Cardiac fibroblast (primary cell): ENCODE results near the gene OTUD7B.

ENCODE experiments used
- DNase-seq, 2 donors: peaks; one replicate each; pipeline versions ENCODE4 v3.0.0 to v3.0.0-alpha.2; 2010; ENCODE audit warnings: low read depth in 2 of 2
- H3K4me3 ChIP-seq, 2 donors: replicated peaks in 1 of 2; 1 replicate in 1 of 2; 2 replicates in 1 of 2; pipeline ENCODE4 v1.5.1; 2011; ENCODE audit warnings: low read depth in 2 of 2, low read length in 2 of 2, mild to moderate bottlenecking in 2 of 2, moderate library complexity in 1 of 2
- CTCF ChIP-seq: IDR thresholded peaks from one replicate; pipeline ENCODE4 v1.5.1; 2011; ENCODE audit warnings: low read depth, mild to moderate bottlenecking, low read length, inconsistent platforms

OTUD7B gene

GRCh38 chr1:150017206-150017750 is 6.8 kb upstream of the OTUD7B start:
- no peak for DNase-seq
- no peak for TF ChIP-seq CTCF
- H3K4me3 ChIP-seq: no peak overlapping the region

GRCh38 chr1:150015651-150016131 is 5.2 kb upstream of the OTUD7B start:
- no peak for DNase-seq
- no peak for TF ChIP-seq CTCF
- H3K4me3 ChIP-seq: no peak overlapping the region

- TF ChIP-seq CTCF: no peak
Observed at GRCh38 chr1:150012611-150013010, 2.1 kb upstream of the OTUD7B start.

GRCh38 chr1:150009604-150010392 is 728 bp downstream of the OTUD7B start:
- peak; percentile 67 to 83 for DNase-seq
- no peak for TF ChIP-seq CTCF
- H3K4me3 ChIP-seq: peak overlapping the region; percentile 86 to 87

More at GRCh38 chr1:150012611-150013010, 2.1 kb upstream of the OTUD7B start:
- no peak for DNase-seq
- H3K4me3 ChIP-seq: no peak overlapping the region

- peak overlapping the region; percentile 86 to 87 for H3K4me3 ChIP-seq
- DNase-seq: no peak
- TF ChIP-seq CTCF: no peak
Observed at GRCh38 chr1:150008699-150009098, 1.8 kb downstream of the OTUD7B start.

- no peak for TF ChIP-seq CTCF
Observed at GRCh38 chr1:150006881-150007421, 3.6 kb downstream of the OTUD7B start.

More at GRCh38 chr1:150006881-150007421, 3.6 kb downstream of the OTUD7B start:
- peak; percentile 45 to 68 for DNase-seq
- H3K4me3 ChIP-seq: no peak overlapping the region
